K562 (cell line): ENCODE data around the gene KPNB1. TPM values are rescaled to one million over a fixed set of nuclear protein-coding genes. Genes with fewer than 3 reads are reported as not detected.
A peak's percentile ranks its signal among the peaks of the same experiment; 100 is the strongest.

Source experiments
- ATAC-seq: fragments of 200-7000 bp; cut with Tn5 transposase; 3 replicates; pipeline ENCODE4 v1.9.1; 2020; ENCODE audit warnings: moderate library complexity
- BruUV-seq: library from RNA; stranded (reverse); fragments of 400-500 nt; replicated peaks from 2 replicates; lab custom pipeline; 2021; lab: Mats Ljungman, UMichigan
- CTCF ChIA-PET: fragments of 300-600 bp; formaldehyde crosslinking; extraction: SDS; loops from one replicate; lab custom pipeline; 2021; ENCODE audit warnings: low intra/inter-chr PET ratio; lab: Yijun Ruan, JAX
- POLR2A ChIA-PET: fragments of 300-600, 350-650 bp; sonication (Branson Sonifier 250); formaldehyde crosslinking; extraction: SDS; loops from one replicate; lab custom pipeline; 2021; ENCODE audit warnings: antibody characterized with exemption, inconsistent platforms; lab: Yijun Ruan, JAX
- DNase-seq, 4 experiments: peaks; one replicate each; pipeline versions ENCODE4 v3.0.0 to v3.0.0-alpha.2; 2011 to 2018; ENCODE audit warnings: low spot score in 3 of 4, mixed read lengths in 3 of 4; ENCODE audit errors: extremely low read depth in 1 of 4
- FAIRE-seq: peaks from 2 replicates; lab custom pipeline; 2011; peaks lifted over from hg19 to GRCh38; lab: Jason Lieb, UNC
- H2AFZ ChIP-seq: 2 replicates; pipeline ENCODE4 v1.6.0; 2011; ENCODE audit warnings: low read depth, low read length, control low read depth, inconsistent platforms
- H3K27ac ChIP-seq: fragments of 200-600 bp; 3 replicates; pipeline ENCODE4 v1.8.0; 2011; ENCODE audit warnings: low read depth, mild to moderate bottlenecking, control low read depth, inconsistent platforms, low read length, moderate library complexity, mixed read lengths; ENCODE audit errors: extremely low read depth
- H3K27me3 ChIP-seq, 2 experiments: fragments of 300-600 bp in 1 of 2; 2 replicates in 1 of 2; 3 replicates in 1 of 2; pipeline versions ENCODE4 v1.6.0 to v1.8.0; 2011; ENCODE audit warnings: inconsistent platforms in 2 of 2, low read length in 2 of 2, mild to moderate bottlenecking in 1 of 2, mixed read lengths in 1 of 2, moderate library complexity in 1 of 2; ENCODE audit not compliant: control insufficient read depth in 2 of 2, insufficient read depth in 2 of 2
- H3K36me3 ChIP-seq: fragments of 300-600 bp; 3 replicates; pipeline ENCODE4 v1.8.0; 2011; ENCODE audit warnings: mild to moderate bottlenecking, low read length, inconsistent platforms; ENCODE audit not compliant: control insufficient read depth, insufficient read depth
- H3K4me1 ChIP-seq, 2 experiments: fragments of 200-600 bp in 1 of 2; replicated peaks in 1 of 2; 2 replicates in 1 of 2; 3 replicates in 1 of 2; pipeline versions ENCODE4 v1.5.1 to v1.8.0; 2011; ENCODE audit warnings: inconsistent platforms in 2 of 2, low read length in 2 of 2, mild to moderate bottlenecking in 1 of 2, mixed read lengths in 1 of 2, moderate library complexity in 1 of 2; ENCODE audit not compliant: control insufficient read depth in 2 of 2, insufficient read depth in 2 of 2
- H3K4me2 ChIP-seq: 2 replicates; pipeline ENCODE4 v1.6.1; 2011; ENCODE audit warnings: low read length, control low read depth, inconsistent platforms, mixed read lengths; ENCODE audit not compliant: insufficient read depth
- H3K4me3 ChIP-seq: fragments of 200-600 bp; sonication (generic), shearing (Covaris generic); 2 replicates; pipeline ENCODE4 v1.5.1; 2016; ENCODE audit warnings: control low read depth, inconsistent platforms
- H3K79me2 ChIP-seq: fragments of 200-600 bp; 3 replicates; pipeline ENCODE4 v1.8.0; 2011; ENCODE audit warnings: low read length, inconsistent platforms; ENCODE audit not compliant: control insufficient read depth, insufficient read depth
- H3K9ac ChIP-seq, 2 experiments: 2 replicates each; pipeline versions ENCODE4 v1.6.0 to v1.6.1; 2011; ENCODE audit warnings: low read depth in 2 of 2, low read length in 2 of 2, control low read depth in 1 of 2, inconsistent platforms in 1 of 2, mild to moderate bottlenecking in 1 of 2, mixed read lengths in 1 of 2; ENCODE audit not compliant: insufficient read depth in 1 of 2
- H3K9me1 ChIP-seq: one replicate; pipeline ENCODE4 v1.6.0; 2011; ENCODE audit warnings: inconsistent platforms, mild to moderate bottlenecking, low read length, moderate library complexity; ENCODE audit not compliant: control insufficient read depth, insufficient read depth
- H3K9me3 ChIP-seq: replicated peaks from 2 replicates; pipeline ENCODE4 v1.5.1; 2011; ENCODE audit warnings: low read depth, low read length, inconsistent platforms; ENCODE audit not compliant: control insufficient read depth, insufficient read depth
- H4K20me1 ChIP-seq: replicated peaks from 2 replicates; pipeline ENCODE4 v1.6.1; 2011; ENCODE audit warnings: low read length, inconsistent platforms, mixed read lengths; ENCODE audit not compliant: control insufficient read depth, insufficient read depth
- ASH1L ChIP-seq: fragments of 450-650 bp; IDR thresholded peaks from 2 replicates; pipeline ENCODE4 v1.6.1; 2018; ENCODE audit warnings: borderline replicate concordance, mild to moderate bottlenecking, low read depth; ENCODE audit not compliant: partially characterized antibody
- FOXK1 ChIP-seq: sonication (generic); formaldehyde crosslinking; IDR thresholded peaks from 2 replicates; pipeline ENCODE4 v1.8.0; 2022; ENCODE audit warnings: missing genetic modification reagents, mild to moderate bottlenecking, borderline replicate concordance
- FOXK2 ChIP-seq, 2 experiments: fragments of 450-650 bp; IDR thresholded peaks in 1 of 2; conservative IDR thresholded peaks in 1 of 2; 2 replicates each; pipeline ENCODE4 v1.6.1; 2016; ENCODE audit warnings: low read depth in 2 of 2, mild to moderate bottlenecking in 1 of 2
- FOXP4 ChIP-seq: sonication (generic); formaldehyde crosslinking; IDR thresholded peaks from 2 replicates; pipeline ENCODE4 v1.8.0; 2022; ENCODE audit warnings: mild to moderate bottlenecking, missing genetic modification reagents, borderline replicate concordance
- KDM5B ChIP-seq: fragments of 200-600 bp; sonication (generic); IDR thresholded peaks from 2 replicates; pipeline ENCODE4 v1.6.1; 2012; ENCODE audit warnings: low read depth, mild to moderate bottlenecking, moderate library complexity, low read length, control low read depth, inconsistent platforms; ENCODE audit not compliant: insufficient replicate concordance
- L3MBTL2 ChIP-seq: fragments of 450-650 bp; IDR thresholded peaks from 2 replicates; pipeline ENCODE4 v1.6.1; 2016; ENCODE audit warnings: mild to moderate bottlenecking, moderate library complexity
- PHF21A ChIP-seq: fragments of 450-650 bp; IDR thresholded peaks from 2 replicates; pipeline ENCODE4 v1.6.1; 2017; ENCODE audit warnings: low read depth, borderline replicate concordance
- TAF15 ChIP-seq: fragments of 200-400 bp; formaldehyde crosslinking; IDR thresholded peaks from 2 replicates; pipeline ENCODE4 v1.6.1; 2017; ENCODE audit warnings: mild to moderate bottlenecking, low read depth, low read length, moderate library complexity
- TFE3 ChIP-seq: fragments of 450-650 bp; formaldehyde crosslinking; IDR thresholded peaks from 2 replicates; pipeline ENCODE4 v1.4.0; 2020; ENCODE audit warnings: mild to moderate bottlenecking, mixed read lengths
- WGBS: fragments of 100-300 bp; shearing (Covaris generic); methylation state at CpG from one replicate; pipeline ENCODE4 v1.1.6; 2016; ENCODE audit warnings: low coverage, mixed read lengths; ENCODE audit not compliant: insufficient coverage; ENCODE audit errors: missing lambda C conversion rate; 5-methylcytosine and 5-hydroxymethylcytosine counted together
- in situ Hi-C: fragments of 300-500 bp; cut with MboI; formaldehyde crosslinking; loops from 4 replicates; pipeline ENCODE4 v1.15.0; 2018; ENCODE audit warnings: inconsistent platforms, mixed read lengths
- intact Hi-C: fragments of 100-400 bp; cut with micrococcal nuclease; formaldehyde crosslinking; loops from 2 replicates; pipeline ENCODE4 v1.14.2; 2022
- polyA plus RNA-seq, 8 experiments: library from polyadenylated mRNA; depleted of rRNA in 4 of 8; stranded (reverse) in 5 of 8; unstranded in 3 of 8; fragments of >200 nt; fragmentation: Nextera tagmentation in 2 of 8; fragmentation: Illumina TruSeq in 1 of 8; extraction: Ambion mirVana in 2 of 8; extraction: Trizol in 1 of 8; gene quantifications; 2 replicates each; pipeline versions ENCODE4 v1.2.1 to v1.2.3, GENCODE V29; 2011 to 2014; ENCODE audit warnings: inconsistent platforms in 1 of 8, missing spikeins in 1 of 8
- total RNA-seq, 7 experiments: library from RNA; depleted of rRNA in 6 of 7; stranded (reverse); fragments of >200 nt in 6 of 7; fragmentation: Illumina TruSeq in 2 of 7; extraction: Trizol in 2 of 7; gene quantifications; 2 replicates each; pipeline versions ENCODE4 v1.2.1 to v1.2.3, GENCODE V29; 2011 to 2021; ENCODE audit warnings: low replicate concordance in 1 of 7
- TF ChIP-seq, protein P1 (sequence below), 2 experiments: fragments of 450-650 bp; IDR thresholded peaks; 2 replicates each; pipeline ENCODE4 v1.6.1; 2016
- TF ChIP-seq, protein P2 (sequence below), 2 experiments: fragments of 450-650 bp; conservative IDR thresholded peaks; 2 replicates each; pipeline ENCODE4 v1.6.1; 2017; ENCODE audit warnings: mild to moderate bottlenecking in 2 of 2, moderate library complexity in 2 of 2

Gene KPNB1
- total and polyA plus RNA-seq, 9 of the 15 experiments (the other 6 are each of a cell fraction or from before 2014, with no cell fraction given): 154 to 622 (median 354) TPM

DNA sequence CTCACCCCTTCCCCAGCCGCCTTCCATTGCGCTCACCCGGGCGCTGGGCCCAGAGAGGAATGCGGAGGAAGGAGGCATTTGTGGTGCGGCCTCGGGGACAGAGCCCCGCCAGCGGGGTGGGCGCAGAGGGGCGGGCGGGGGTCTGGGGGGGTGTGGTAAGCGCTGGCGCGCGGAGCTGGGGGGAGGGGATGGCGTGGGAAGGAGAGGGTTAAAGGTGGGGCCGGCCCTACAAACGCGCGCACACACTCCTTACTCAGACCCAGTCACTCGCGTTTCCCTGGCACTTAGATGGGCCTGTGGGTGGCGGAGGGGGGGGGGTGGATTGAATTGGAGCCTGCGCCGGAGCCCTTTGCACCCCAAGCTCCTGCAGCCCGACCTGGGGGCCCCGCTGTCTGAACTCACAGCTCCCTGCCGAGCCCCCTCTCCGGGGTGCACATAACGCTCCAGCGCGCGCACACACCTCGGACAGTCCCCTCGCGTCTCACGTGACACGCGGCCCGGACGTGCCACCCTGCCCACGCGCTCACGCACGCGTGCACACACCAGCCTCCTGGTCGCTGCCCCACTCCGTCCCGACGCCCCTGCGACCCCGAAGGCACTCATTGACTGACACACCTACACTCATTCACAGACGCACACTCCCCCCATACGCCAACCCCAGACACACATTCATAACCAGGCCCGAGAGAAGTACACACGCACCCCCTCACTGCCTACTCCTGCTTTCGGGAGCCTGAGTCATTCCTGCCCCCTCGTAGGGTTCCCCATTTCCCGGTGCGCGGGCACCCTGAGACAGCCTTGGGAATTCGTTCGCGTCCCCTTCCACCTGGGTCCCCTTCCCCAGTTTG lies 45.1 kb downstream of the KPNB1 start:
- H3K4me1 ChIP-seq: peaks cover 12 to 45% of the 10 kb centered on the region in 2 experiments; a peak in 4 of 5 replicates
- 13% methylated on average over 39 of the region's 65 CpGs for WGBS
- peak overlapping the region; percentile 77 for H2AFZ ChIP-seq
- CTCF ChIA-PET: no interaction called here
- H3K4me3 ChIP-seq: peak overlapping the region; percentile 77
- H3K9ac ChIP-seq: peak overlapping the region; percentile 54 to 89
- H3K4me2 ChIP-seq: peak overlapping the region; percentile 64
- H4K20me1 ChIP-seq: no peaks in the 10 kb centered on the region
- peak overlapping the region; percentile 65 for H3K27ac ChIP-seq
- peaks cover 5% of the 10 kb centered on the region; the same call in 2 of the 3 replicates for H3K79me2 ChIP-seq
- H3K27me3 ChIP-seq: no peaks in the 10 kb centered on the region
- POLR2A ChIA-PET: interaction anchor here (0.6 to 1.0 kb wide), 4 partner anchors 11 to 862 kb away, joined by 3 read pairs; no protein-coding TSS in a partner anchor
- DNase-seq: peak; percentile 30 to 79 (median 54)
- ATAC-seq: peak; percentile 51
- in situ Hi-C loops: no loop called here
- TSS peak; percentile 70 for BruUV-seq
- peaks cover 7% of the 10 kb centered on the region; the same call in 1 of the 3 replicates for H3K36me3 ChIP-seq
- intact Hi-C loops: loop anchor here (5.0 kb wide), 1 partner anchor 107 kb away; no protein-coding TSS in a partner anchor
- no peak for FAIRE-seq
- no peaks in the 10 kb centered on the region for H3K9me1 ChIP-seq
- H3K9me3 ChIP-seq: no peaks in the 10 kb centered on the region
- TF ChIP-seq KDM5B (peak; percentile 47), FOXK1 (CRISPR knock-in tag) (0 out of 2 replicates have a peak, but pooled peaks have one; percentile 40), FOXK2 (conservative IDR thresholded peaks at IDR 0.05 in 1 of 2, IDR thresholded peaks at IDR 0.05 in 1 of 2; ENCODE audit: low read depth in 2 of 2) (peak in 1 of 2 experiments; percentile 28; a peak in 1 of 4 replicates), TFE3 (CRISPR knock-in tag) (peak; percentile 66), L3MBTL2 (peak; percentile 34; the same call in 1 of the 2 replicates), TAF15 (no peak), PHF21A (no peak), FOXP4 (CRISPR knock-in tag) (peak; percentile 51; the same call in 1 of the 2 replicates), ASH1L (no peak)
- TF ChIP-seq, protein P1, sequence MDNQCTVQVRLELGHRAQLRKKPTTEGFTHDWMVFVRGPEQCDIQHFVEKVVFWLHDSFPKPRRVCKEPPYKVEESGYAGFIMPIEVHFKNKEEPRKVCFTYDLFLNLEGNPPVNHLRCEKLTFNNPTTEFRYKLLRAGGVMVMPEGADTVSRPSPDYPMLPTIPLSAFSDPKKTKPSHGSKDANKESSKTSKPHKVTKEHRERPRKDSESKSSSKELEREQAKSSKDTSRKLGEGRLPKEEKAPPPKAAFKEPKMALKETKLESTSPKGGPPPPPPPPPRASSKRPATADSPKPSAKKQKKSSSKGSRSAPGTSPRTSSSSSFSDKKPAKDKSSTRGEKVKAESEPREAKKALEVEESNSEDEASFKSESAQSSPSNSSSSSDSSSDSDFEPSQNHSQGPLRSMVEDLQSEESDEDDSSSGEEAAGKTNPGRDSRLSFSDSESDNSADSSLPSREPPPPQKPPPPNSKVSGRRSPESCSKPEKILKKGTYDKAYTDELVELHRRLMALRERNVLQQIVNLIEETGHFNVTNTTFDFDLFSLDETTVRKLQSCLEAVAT (IDR thresholded peaks at IDR 0.05): no peak
- TF ChIP-seq, protein P2, sequence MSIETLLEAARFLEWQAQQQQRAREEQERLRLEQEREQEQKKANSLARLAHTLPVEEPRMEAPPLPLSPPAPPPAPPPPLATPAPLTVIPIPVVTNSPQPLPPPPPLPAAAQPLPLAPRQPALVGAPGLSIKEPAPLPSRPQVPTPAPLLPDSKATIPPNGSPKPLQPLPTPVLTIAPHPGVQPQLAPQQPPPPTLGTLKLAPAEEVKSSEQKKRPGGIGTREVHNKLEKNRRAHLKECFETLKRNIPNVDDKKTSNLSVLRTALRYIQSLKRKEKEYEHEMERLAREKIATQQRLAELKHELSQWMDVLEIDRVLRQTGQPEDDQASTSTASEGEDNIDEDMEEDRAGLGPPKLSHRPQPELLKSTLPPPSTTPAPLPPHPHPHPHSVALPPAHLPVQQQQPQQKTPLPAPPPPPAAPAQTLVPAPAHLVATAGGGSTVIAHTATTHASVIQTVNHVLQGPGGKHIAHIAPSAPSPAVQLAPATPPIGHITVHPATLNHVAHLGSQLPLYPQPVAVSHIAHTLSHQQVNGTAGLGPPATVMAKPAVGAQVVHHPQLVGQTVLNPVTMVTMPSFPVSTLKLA (conservative IDR thresholded peaks at IDR 0.05): peak in 1 of 2 experiments; percentile 25; a peak in 1 of 4 replicates
